Measurements from ENCODE around the gene LONRF3. TPM values are rescaled to one million over a fixed set of nuclear protein-coding genes. Genes with fewer than 3 reads are reported as not detected.

LONRF3 gene
- total and polyA plus RNA-seq, 2 of the 13 experiments (the other 11 are each of a cell fraction or from before 2014, with no cell fraction given), result 4.8 to 11.6 TPM

- Histone ChIP-seq H3K4me1 (ENCODE audit: insufficient read depth, low read length) (no peaks in the 10 kb centered on the region), H3K9ac (ENCODE audit: insufficient read depth, low read depth, low read length) (no peak overlapping the region), H3K27ac (ENCODE audit: extremely low read length, insufficient read depth, low read length) (no peak overlapping the region), H3K79me2 (ENCODE audit: insufficient read depth, low read length) (no peaks in the 10 kb centered on the region), H3K27me3 (ENCODE audit: control insufficient read depth in 1 of 2, insufficient read depth in 2 of 2, low read length in 2 of 2) (no peaks in the 10 kb centered on the region), H2AFZ (ENCODE audit: low read length) (no peak overlapping the region), H3K4me3 (replicated peaks in 1 of 3; ENCODE audit: insufficient read depth in 1 of 3, low read depth in 2 of 3, low read length in 3 of 3) (no peak overlapping the region), H4K20me1 (ENCODE audit: insufficient read depth, low read length) (no peaks in the 10 kb centered on the region), H3K9me3 (ENCODE audit: low read length) (no peaks in the 10 kb centered on the region), H3K4me2 (ENCODE audit: low read depth, low read length) (no peak overlapping the region), H3K36me3 (replicated peaks in 1 of 2; ENCODE audit: control insufficient read depth in 1 of 2, insufficient read depth in 2 of 2, low read length in 2 of 2) (peaks cover 10 to 33% of the 10 kb centered on the region in 2 experiments; a peak in 4 of 5 replicates)
- WGBS (ENCODE audit: low lambda C conversion rate), result 100% methylated on average over 4 of the region's 4 CpGs
- intact Hi-C loops (cut with micrococcal nuclease; ENCODE audit: unreplicated experiment) (no loop called here), in situ Hi-C loops (cut with HindIII; ENCODE audit: extremely low pct_ligation_motif_present, low pct_unique_long_range_greater_than_20kb) (no loop called here)
- FAIRE-seq (no peak), DNase-seq (ENCODE audit: low spot score) (no peak), ATAC-seq (no peak)
- no TSS peak for BruUV-seq (replicated peaks)
- ChIA-PET POLR2A (no interaction called here), CTCF (ENCODE audit: low intra/inter-chr PET ratio, low total read pairs) (no interaction called here)
- TF ChIP-seq, protein P1, sequence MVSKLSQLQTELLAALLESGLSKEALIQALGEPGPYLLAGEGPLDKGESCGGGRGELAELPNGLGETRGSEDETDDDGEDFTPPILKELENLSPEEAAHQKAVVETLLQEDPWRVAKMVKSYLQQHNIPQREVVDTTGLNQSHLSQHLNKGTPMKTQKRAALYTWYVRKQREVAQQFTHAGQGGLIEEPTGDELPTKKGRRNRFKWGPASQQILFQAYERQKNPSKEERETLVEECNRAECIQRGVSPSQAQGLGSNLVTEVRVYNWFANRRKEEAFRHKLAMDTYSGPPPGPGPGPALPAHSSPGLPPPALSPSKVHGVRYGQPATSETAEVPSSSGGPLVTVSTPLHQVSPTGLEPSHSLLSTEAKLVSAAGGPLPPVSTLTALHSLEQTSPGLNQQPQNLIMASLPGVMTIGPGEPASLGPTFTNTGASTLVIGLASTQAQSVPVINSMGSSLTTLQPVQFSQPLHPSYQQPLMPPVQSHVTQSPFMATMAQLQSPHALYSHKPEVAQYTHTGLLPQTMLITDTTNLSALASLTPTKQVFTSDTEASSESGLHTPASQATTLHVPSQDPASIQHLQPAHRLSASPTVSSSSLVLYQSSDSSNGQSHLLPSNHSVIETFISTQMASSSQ (IDR thresholded peaks at IDR 0.05; ENCODE audit: low read depth), result no peak
- TF ChIP-seq, protein P1 (CRISPR knock-in tag; IDR thresholded peaks at IDR 0.05; ENCODE audit: borderline replicate concordance), result no peak
- TF ChIP-seq MYPOP (CRISPR knock-in tag; IDR thresholded peaks at IDR 0.05) (no peak), ELF1 (CRISPR knock-in tag; IDR thresholded peaks at IDR 0.05) (no peak), ZNF572 (CRISPR knock-in tag; IDR thresholded peaks at IDR 0.05) (no peak), ZNF629 (CRISPR knock-in tag; conservative IDR thresholded peaks at IDR 0.05) (no peak), HIVEP1 (CRISPR knock-in tag; IDR thresholded peaks at IDR 0.05) (no peak), CREM (IDR thresholded peaks at IDR 0.05) (no peak), CREM (CRISPR knock-in tag; IDR thresholded peaks at IDR 0.05) (no peak), NONO (IDR thresholded peaks at IDR 0.05) (no peak), NONO (CRISPR knock-in tag; conservative IDR thresholded peaks at IDR 0.05) (no peak), HOXA7 (CRISPR knock-in tag; IDR thresholded peaks at IDR 0.05) (no peak), ZSCAN30 (CRISPR knock-in tag; IDR thresholded peaks at IDR 0.05) (no peak), ZNF761 (CRISPR knock-in tag; conservative IDR thresholded peaks at IDR 0.05) (no peak), THAP9 (CRISPR knock-in tag; IDR thresholded peaks at IDR 0.05; ENCODE audit: borderline replicate concordance) (no peak), NRL (CRISPR knock-in tag; IDR thresholded peaks at IDR 0.05; ENCODE audit: borderline replicate concordance) (no peak)
- TF ChIP-seq, protein P2, sequence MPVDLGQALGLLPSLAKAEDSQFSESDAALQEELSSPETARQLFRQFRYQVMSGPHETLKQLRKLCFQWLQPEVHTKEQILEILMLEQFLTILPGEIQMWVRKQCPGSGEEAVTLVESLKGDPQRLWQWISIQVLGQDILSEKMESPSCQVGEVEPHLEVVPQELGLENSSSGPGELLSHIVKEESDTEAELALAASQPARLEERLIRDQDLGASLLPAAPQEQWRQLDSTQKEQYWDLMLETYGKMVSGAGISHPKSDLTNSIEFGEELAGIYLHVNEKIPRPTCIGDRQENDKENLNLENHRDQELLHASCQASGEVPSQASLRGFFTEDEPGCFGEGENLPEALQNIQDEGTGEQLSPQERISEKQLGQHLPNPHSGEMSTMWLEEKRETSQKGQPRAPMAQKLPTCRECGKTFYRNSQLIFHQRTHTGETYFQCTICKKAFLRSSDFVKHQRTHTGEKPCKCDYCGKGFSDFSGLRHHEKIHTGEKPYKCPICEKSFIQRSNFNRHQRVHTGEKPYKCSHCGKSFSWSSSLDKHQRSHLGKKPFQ (CRISPR knock-in tag; IDR thresholded peaks at IDR 0.05; ENCODE audit: insufficient replicate concordance), result no peak
Observed at GRCh38 chrX:119009071-119009470, 34.7 kb downstream of the LONRF3 start.

Measured in HepG2 (cell line).